T-helper 2 cell treated with Interferon-gamma antibody and Interleukin-4, amounts not matched to agents 5 μg/mL and 100 μg/mL, for 36 hours (primary cell): Measurements from ENCODE around the gene TMEM213.
"Not testable (repeated sequence)": the region's sequence is repeated elsewhere in the genome, so short reads cannot be mapped to it uniquely, and the experiment has no call there.

Experiments used
- DNase-seq: peaks from one replicate; pipeline ENCODE4 v3.0.0; 2021; ENCODE audit warnings: low spot score
- H3K27ac Mint-ChIP-seq: one replicate; pipeline ENCODE4 v1.8.0; 2021; ENCODE audit warnings: mild to moderate bottlenecking, mixed read lengths
- H3K27me3 Mint-ChIP-seq: one replicate; pipeline ENCODE4 v1.8.0; 2021; ENCODE audit warnings: low read depth, mixed read lengths
- H3K36me3 Mint-ChIP-seq: one replicate; pipeline ENCODE4 v1.8.0; 2021; ENCODE audit warnings: low read depth, mixed read lengths
- H3K4me1 Mint-ChIP-seq: one replicate; pipeline ENCODE4 v1.8.0; 2021; ENCODE audit warnings: low read depth, mixed read lengths
- H3K4me3 Mint-ChIP-seq: one replicate; pipeline ENCODE4 v1.8.0; 2022; ENCODE audit warnings: mild to moderate bottlenecking, moderate library complexity, mixed read lengths
- H3K9me3 Mint-ChIP-seq: one replicate; pipeline ENCODE4 v1.8.0; 2021; ENCODE audit warnings: mixed read lengths

TMEM213 gene

GRCh38 chr7:138773176-138773575 is 24.6 kb upstream of the TMEM213 start:
- Mint-ChIP-seq H3K27ac (no peak overlapping the region), H3K4me1 (no peaks in the 10 kb centered on the region), H3K4me3 (no peak overlapping the region), H3K36me3 (no peaks in the 10 kb centered on the region), H3K27me3 (peaks cover 7% of the 10 kb centered on the region), H3K9me3 (no peaks in the 10 kb centered on the region)
- no peak for DNase-seq

GRCh38 chr7:138773817-138774216 is 24.0 kb upstream of the TMEM213 start:
- no peak for DNase-seq
- Mint-ChIP-seq H3K27ac (no peak overlapping the region), H3K9me3 (no peaks in the 10 kb centered on the region), H3K36me3 (no peaks in the 10 kb centered on the region), H3K4me3 (no peak overlapping the region), H3K27me3 (peaks cover 7% of the 10 kb centered on the region), H3K4me1 (no peaks in the 10 kb centered on the region)

GRCh38 chr7:138776166-138776833 is 21.5 kb upstream of the TMEM213 start:
- H3K4me1 Mint-ChIP-seq = no peaks in the 10 kb centered on the region
- H3K4me3 Mint-ChIP-seq = no peak overlapping the region
- H3K36me3 Mint-ChIP-seq = no peaks in the 10 kb centered on the region
- H3K27me3 Mint-ChIP-seq = peaks cover 2% of the 10 kb centered on the region
- DNase-seq = no peak
- H3K27ac Mint-ChIP-seq = no peak overlapping the region
- no peaks in the 10 kb centered on the region for H3K9me3 Mint-ChIP-seq

- H3K9me3 Mint-ChIP-seq = no peaks in the 10 kb centered on the region
- no peak for DNase-seq
- no peak overlapping the region for H3K4me3 Mint-ChIP-seq
- H3K4me1 Mint-ChIP-seq = no peaks in the 10 kb centered on the region
- no peaks in the 10 kb centered on the region for H3K36me3 Mint-ChIP-seq
- H3K27ac Mint-ChIP-seq = no peak overlapping the region
- peaks cover 12% of the 10 kb centered on the region for H3K27me3 Mint-ChIP-seq
Measured at GRCh38 chr7:138781004-138781403, 16.8 kb upstream of the TMEM213 start.

- H3K4me3 Mint-ChIP-seq = no peak overlapping the region
- no peak overlapping the region for H3K27ac Mint-ChIP-seq
Measured at GRCh38 chr7:138784692-138785091, 13.1 kb upstream of the TMEM213 start.

GRCh38 chr7:138785587-138786437 is 12.0 kb upstream of the TMEM213 start:
- H3K27me3 Mint-ChIP-seq = peaks cover 14% of the 10 kb centered on the region
- H3K27ac Mint-ChIP-seq = no peak overlapping the region
- peaks cover 11% of the 10 kb centered on the region for H3K9me3 Mint-ChIP-seq
- no peak overlapping the region for H3K4me3 Mint-ChIP-seq
- DNase-seq = no peak
- no peaks in the 10 kb centered on the region for H3K36me3 Mint-ChIP-seq
- no peaks in the 10 kb centered on the region for H3K4me1 Mint-ChIP-seq

More at GRCh38 chr7:138784692-138785091, 13.1 kb upstream of the TMEM213 start:
- no peak for DNase-seq
- Mint-ChIP-seq H3K36me3 (no peaks in the 10 kb centered on the region), H3K27me3 (peaks cover 12% of the 10 kb centered on the region), H3K9me3 (peaks cover 11% of the 10 kb centered on the region), H3K4me1 (no peaks in the 10 kb centered on the region)

GRCh38 chr7:138796038-138796615 is 1.7 kb upstream of the TMEM213 start:
- no peak for DNase-seq
- Mint-ChIP-seq H3K36me3 (no peaks in the 10 kb centered on the region), H3K27ac (no peak overlapping the region), H3K4me3 (no peak overlapping the region), H3K27me3 (peaks cover 21% of the 10 kb centered on the region), H3K4me1 (no peaks in the 10 kb centered on the region), H3K9me3 (no peaks in the 10 kb centered on the region)

- not testable (repeated sequence) for H3K4me3 Mint-ChIP-seq, H3K27ac Mint-ChIP-seq, H3K36me3 Mint-ChIP-seq, H3K4me1 Mint-ChIP-seq, H3K9me3 Mint-ChIP-seq, DNase-seq
- peaks cover 16% of the 10 kb centered on the region for H3K27me3 Mint-ChIP-seq
Measured at GRCh38 chr7:138797046-138797445, 748 bp upstream of the TMEM213 start.

- no peak overlapping the region for H3K4me3 Mint-ChIP-seq
- H3K9me3 Mint-ChIP-seq = no peaks in the 10 kb centered on the region
- H3K4me1 Mint-ChIP-seq = no peaks in the 10 kb centered on the region
- no peak for DNase-seq
- H3K27ac Mint-ChIP-seq = no peak overlapping the region
- peaks cover 15% of the 10 kb centered on the region for H3K27me3 Mint-ChIP-seq
- H3K36me3 Mint-ChIP-seq = no peaks in the 10 kb centered on the region
Measured at GRCh38 chr7:138798836-138799235, 1.0 kb downstream of the TMEM213 start.

GRCh38 chr7:138799336-138800000 is 1.7 kb downstream of the TMEM213 start:
- Mint-ChIP-seq H3K27me3 (peaks cover 21% of the 10 kb centered on the region), H3K36me3 (no peaks in the 10 kb centered on the region), H3K9me3 (no peaks in the 10 kb centered on the region), H3K4me3 (no peak overlapping the region), H3K4me1 (no peaks in the 10 kb centered on the region), H3K27ac (no peak overlapping the region)
- DNase-seq = no peak

- Mint-ChIP-seq H3K27me3 (peaks cover 30% of the 10 kb centered on the region), H3K4me3 (no peak overlapping the region), H3K36me3 (no peaks in the 10 kb centered on the region), H3K27ac (no peak overlapping the region), H3K9me3 (no peaks in the 10 kb centered on the region), H3K4me1 (peaks cover 6% of the 10 kb centered on the region)
- no peak for DNase-seq
Measured at GRCh38 chr7:138801256-138801655, 3.5 kb downstream of the TMEM213 start.

- Mint-ChIP-seq H3K4me1 (peaks cover 6% of the 10 kb centered on the region), H3K36me3 (no peaks in the 10 kb centered on the region), H3K27ac (no peak overlapping the region), H3K27me3 (peaks cover 23% of the 10 kb centered on the region), H3K9me3 (no peaks in the 10 kb centered on the region), H3K4me3 (no peak overlapping the region)
- no peak for DNase-seq
Measured at GRCh38 chr7:138802706-138803105, 4.9 kb downstream of the TMEM213 start.

- peaks cover 5% of the 10 kb centered on the region for H3K9me3 Mint-ChIP-seq
- H3K27ac Mint-ChIP-seq = no peak overlapping the region
- H3K36me3 Mint-ChIP-seq = no peaks in the 10 kb centered on the region
- peaks cover 18% of the 10 kb centered on the region for H3K27me3 Mint-ChIP-seq
- H3K4me3 Mint-ChIP-seq = no peak overlapping the region
- no peak for DNase-seq
- H3K4me1 Mint-ChIP-seq = peaks cover 6% of the 10 kb centered on the region
Measured at GRCh38 chr7:138804618-138805017, 6.8 kb downstream of the TMEM213 start.

GRCh38 chr7:138809346-138809745 is 11.6 kb downstream of the TMEM213 start:
- no peak for DNase-seq
- H3K27me3 Mint-ChIP-seq = peaks cover 12% of the 10 kb centered on the region
- no peak overlapping the region for H3K4me3 Mint-ChIP-seq
- peaks cover 2% of the 10 kb centered on the region for H3K36me3 Mint-ChIP-seq
- H3K27ac Mint-ChIP-seq = no peak overlapping the region
- peaks cover 21% of the 10 kb centered on the region for H3K4me1 Mint-ChIP-seq
- peaks cover 5% of the 10 kb centered on the region for H3K9me3 Mint-ChIP-seq
